ENCODE measurements around the gene ASB10.

The ASB10 gene

GRCh38 chr7:151195616-151196450, 8.8 kb upstream of the ASB10 start:
- no peak for TF ChIP-seq CTCF (IDR thresholded peaks at IDR 0.05; ENCODE audit: borderline replicate concordance, insufficient read depth, low read depth, low read length)
- H3K4me3 ChIP-seq (ENCODE audit: low read depth, low read length) = no peak overlapping the region

- no peak for TF ChIP-seq CTCF (IDR thresholded peaks at IDR 0.05; ENCODE audit: borderline replicate concordance, insufficient read depth, low read depth, low read length)
- H3K4me3 ChIP-seq (ENCODE audit: low read depth, low read length) = no peak overlapping the region
Observed at GRCh38 chr7:151194188-151194587, 7.1 kb upstream of the ASB10 start.

GRCh38 chr7:151193203-151193978, 6.3 kb upstream of the ASB10 start:
- TF ChIP-seq CTCF (IDR thresholded peaks at IDR 0.05; ENCODE audit: borderline replicate concordance, insufficient read depth, low read depth, low read length) = no peak
- no peak overlapping the region for H3K4me3 ChIP-seq (ENCODE audit: low read depth, low read length)

- TF ChIP-seq CTCF (IDR thresholded peaks at IDR 0.05; ENCODE audit: borderline replicate concordance, insufficient read depth, low read depth, low read length) = no peak
- H3K4me3 ChIP-seq (ENCODE audit: low read depth, low read length) = no peak overlapping the region
Observed at GRCh38 chr7:151192002-151192539, 5.0 kb upstream of the ASB10 start.

GRCh38 chr7:151191544-151191943, 4.5 kb upstream of the ASB10 start:
- TF ChIP-seq CTCF (IDR thresholded peaks at IDR 0.05; ENCODE audit: borderline replicate concordance, insufficient read depth, low read depth, low read length) = no peak
- H3K4me3 ChIP-seq (ENCODE audit: low read depth, low read length) = no peak overlapping the region

- H3K4me3 ChIP-seq (ENCODE audit: low read depth, low read length) = no peak overlapping the region
- TF ChIP-seq CTCF (IDR thresholded peaks at IDR 0.05; ENCODE audit: borderline replicate concordance, insufficient read depth, low read depth, low read length) = no peak
Observed at GRCh38 chr7:151189038-151189437, 2.0 kb upstream of the ASB10 start.

Data from GM12875 (cell line).